A673 (cell line): Measurements from ENCODE around the gene GADD45GIP1.

Source experiments
- CTCF ChIP-seq: fragments of 300-800, 200-600 bp; sonication (generic); conservative IDR thresholded peaks from 2 replicates; pipeline ENCODE4 v1.5.1; 2017; ENCODE audit warnings: low read depth, mild to moderate bottlenecking, antibody characterized with exemption, low read length, moderate library complexity, mixed read lengths
- EZH2 ChIP-seq: fragments of 200-600 bp; sonication (generic); IDR thresholded peaks from 2 replicates; pipeline ENCODE4 v1.6.1; 2017; ENCODE audit warnings: borderline replicate concordance, low read depth, mild to moderate bottlenecking, mixed read lengths, antibody characterized with exemption, low read length; ENCODE audit not compliant: poor library complexity, severe bottlenecking

DNA sequence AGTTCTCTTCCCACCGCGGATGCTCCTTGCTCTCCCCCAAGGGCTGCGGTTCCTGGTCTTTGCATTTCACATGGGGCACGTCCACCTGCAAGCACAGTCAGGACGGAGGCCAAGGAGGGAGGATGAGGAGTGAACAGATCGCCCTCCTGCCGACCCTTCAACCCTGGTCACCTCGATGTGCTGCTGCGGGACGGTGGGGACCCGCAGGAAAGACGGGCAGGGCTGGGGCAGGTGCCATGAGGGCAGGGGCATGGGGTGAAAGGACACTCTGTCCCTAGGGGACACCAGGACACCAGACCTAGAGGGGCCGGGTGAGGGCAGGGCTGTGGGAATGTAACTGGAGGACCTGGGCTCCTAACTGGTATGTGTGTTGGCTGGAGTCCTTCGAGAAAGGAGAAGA, 38.8 kb downstream of the GADD45GIP1 start:
- TF ChIP-seq CTCF: no peak
- TF ChIP-seq EZH2: no peak
